NCI-H2171 (cell line): ENCODE measurements around the gene APBA2.

Source experiments
- DNase-seq: peaks from one replicate; lab custom pipeline; 2025; lab: John Stamatoyannopoulos, UW

Gene APBA2

GRCh38 chr15:29120593-29121368 lies 235.0 kb downstream of the APBA2 start:
- DNase-seq = no peak

GRCh38 chr15:29121369-29121656 lies 235.5 kb downstream of the APBA2 start:
- DNase-seq = no peak

DNA sequence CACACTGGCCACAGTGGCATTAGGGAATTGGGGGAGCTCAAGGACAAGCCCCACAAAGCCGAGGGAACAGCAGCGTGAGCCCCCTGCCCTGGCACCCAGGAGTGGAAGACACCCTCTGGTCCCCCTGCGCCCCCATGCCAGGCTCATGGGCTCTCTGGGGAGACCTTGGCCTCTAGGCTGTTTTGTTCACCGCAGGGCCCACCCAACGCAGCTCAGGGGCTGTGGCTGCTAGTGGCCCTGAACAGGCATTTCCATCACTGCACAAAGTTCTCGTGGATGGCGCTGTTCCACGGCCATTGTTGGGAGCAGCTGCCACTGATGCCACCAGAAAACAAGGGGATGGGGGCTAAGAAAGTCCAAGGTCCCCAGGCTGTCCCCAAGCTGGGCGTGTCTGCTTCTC lies 236.1 kb downstream of the APBA2 start:
- DNase-seq = no peak

GRCh38 chr15:29122506-29122905 lies 236.7 kb downstream of the APBA2 start:
- no peak for DNase-seq

DNA sequence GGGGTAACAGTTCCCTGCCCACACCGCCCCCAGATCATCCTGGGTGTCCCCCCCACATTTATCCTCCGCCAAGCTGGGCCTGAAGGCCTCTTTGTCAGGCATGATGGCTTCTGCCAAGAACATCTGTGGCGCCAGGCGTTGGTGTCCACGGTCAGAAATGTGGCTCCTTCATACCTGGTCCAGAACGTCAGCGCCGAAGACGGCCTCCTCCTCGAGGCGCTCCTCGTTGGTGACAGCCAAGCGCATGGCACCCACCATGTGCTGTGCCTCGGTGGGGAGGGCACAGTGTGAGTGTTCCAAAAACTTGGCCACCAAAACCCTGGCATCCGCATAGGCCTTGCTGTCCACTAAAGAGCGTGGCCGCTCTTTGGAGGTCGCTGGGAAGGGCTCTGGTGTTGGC lies 237.4 kb downstream of the APBA2 start:
- no peak for DNase-seq

DNA sequence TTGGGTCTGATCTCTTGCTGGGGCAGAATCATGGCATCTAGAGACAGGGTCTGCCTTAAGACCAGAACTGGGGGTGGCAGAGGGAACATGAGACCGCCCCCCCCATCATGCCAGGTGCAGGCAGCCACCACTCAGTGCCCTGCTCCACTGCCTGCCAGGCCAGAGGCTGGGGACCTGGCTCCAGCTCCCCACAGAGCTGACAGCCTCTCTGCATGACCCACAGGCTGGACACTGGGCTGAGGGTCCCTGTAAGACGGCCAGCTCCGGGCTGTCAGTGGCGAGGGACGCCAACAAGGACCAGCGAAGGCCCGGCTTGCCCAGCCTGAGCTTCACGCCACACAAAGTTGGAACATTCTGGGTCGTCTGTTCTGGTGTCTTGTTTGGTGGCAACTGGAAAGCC lies 238.2 kb downstream of the APBA2 start:
- no peak for DNase-seq

GRCh38 chr15:29124581-29125381 lies 239.0 kb downstream of the APBA2 start:
- DNase-seq = no peak

- DNase-seq = no peak
Measured at GRCh38 chr15:29125382-29126207, 239.8 kb downstream of the APBA2 start.

- DNase-seq = no peak
Measured at GRCh38 chr15:29126208-29126536, 240.4 kb downstream of the APBA2 start.

DNA sequence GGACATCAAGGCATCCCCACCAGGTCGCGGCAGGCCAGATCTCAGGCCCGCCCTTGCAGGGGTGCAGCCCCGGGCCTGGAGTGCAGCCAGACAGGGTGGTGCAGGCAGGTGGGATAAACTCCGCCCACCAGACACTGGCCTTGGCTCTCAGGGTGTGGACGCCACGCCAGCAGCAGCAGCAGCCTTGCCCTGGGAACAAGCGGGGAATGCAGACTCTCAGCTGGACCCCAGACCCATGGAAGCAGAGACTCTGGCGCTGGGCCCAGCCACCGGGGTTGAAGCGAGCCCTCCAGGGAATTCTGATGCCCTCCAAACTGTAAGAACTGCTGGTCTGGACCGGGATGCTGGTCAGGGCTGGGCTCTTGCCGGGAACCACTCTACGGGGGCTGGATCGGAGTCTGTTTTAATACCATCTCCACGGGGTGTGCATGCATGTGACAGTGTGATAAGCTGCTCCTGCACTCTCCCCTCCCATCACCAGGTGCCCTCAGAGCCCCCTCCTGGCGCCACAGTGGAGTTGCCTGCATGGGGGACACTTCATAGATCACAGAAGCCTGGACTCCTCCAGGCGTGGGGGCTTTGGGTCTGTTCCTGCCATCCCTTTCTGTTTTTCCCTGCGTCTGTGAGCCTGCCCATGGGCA lies 241.2 kb downstream of the APBA2 start:
- no peak for DNase-seq

DNA sequence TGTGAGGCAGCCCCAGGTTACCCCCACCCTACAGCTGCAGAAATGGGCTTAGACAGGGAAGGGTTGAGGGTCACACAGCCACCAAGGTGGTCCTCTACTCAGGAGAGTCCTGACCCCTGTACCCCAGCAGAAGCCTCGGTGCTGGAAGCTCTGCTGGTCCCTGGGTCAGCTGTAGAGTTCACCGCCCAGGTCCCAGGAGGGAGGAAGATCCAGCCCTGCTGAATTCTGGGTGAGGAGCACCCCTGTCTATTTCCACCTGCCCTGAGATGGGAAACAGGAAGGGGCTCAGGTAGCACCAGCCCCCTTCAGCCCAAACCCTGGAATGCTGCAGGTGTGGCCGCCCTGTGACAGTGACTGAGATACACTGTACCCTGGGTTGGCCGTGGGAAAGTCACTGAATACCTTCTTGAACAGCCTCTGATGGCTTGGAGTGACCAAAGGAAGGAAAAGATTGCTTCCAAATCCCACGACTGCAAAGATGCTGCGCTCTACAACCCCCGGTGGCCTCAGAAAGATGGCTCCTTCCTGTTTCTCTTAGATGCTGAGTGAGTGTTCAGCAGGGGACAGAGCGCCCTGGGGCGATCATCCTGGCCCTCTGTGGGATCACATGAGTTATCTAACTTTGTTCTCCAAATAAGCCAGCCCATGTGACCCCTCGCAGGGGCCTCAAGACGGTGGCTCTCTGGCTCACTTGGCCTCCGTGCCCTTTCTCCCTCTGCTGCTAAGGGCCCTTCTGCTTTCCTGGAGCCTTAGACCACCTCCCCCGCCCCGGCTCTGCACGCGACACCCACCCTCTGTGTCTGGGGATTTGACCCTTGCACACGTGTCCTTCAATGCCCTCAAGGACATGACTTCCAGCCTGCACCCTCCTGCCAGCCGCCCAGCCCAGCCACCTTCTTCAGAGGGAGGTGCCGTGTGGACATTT lies 242.0 kb downstream of the APBA2 start:
- DNase-seq = no peak

GRCh38 chr15:29128671-29129070 lies 242.9 kb downstream of the APBA2 start:
- DNase-seq = no peak

DNA sequence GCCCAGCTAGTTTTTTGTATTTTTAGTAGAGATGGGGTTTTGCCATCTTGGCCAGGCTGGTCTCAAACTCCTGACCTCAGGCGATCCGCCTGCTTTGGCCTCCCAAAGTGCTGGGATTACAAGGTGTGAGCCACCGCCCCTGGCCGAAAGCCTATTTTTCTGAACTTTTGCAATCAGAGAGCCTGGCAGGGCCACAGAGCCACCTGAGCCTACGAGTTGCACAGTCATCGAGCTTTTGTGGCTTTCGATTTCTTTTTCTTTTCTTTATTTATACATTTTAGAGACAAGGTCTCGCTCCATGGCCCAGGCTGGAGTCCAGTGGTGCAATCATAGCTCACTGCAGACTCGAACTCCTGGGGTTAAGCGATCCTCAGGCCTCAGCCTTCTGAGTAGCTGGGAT lies 243.4 kb downstream of the APBA2 start:
- no peak for DNase-seq

DNA sequence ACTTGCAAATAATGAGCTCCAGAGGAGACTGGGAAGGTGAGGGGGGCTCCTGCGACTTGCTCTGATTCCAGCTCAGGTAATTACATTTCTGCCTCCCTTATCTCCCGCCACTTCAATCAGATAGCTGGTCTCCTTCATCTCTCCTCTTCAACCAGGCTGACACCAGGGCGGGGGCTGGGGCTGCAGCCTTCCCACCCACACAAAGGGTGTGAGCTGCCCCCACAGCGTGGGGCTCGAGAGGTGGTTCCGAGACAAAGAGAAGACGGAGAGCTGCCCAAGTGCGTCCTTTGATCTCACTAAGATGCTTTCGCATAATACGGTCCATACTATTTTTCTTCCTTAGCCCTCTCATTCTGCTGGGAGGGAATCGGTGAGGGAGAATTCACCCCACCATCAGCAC lies 244.2 kb downstream of the APBA2 start:
- no peak for DNase-seq

DNA sequence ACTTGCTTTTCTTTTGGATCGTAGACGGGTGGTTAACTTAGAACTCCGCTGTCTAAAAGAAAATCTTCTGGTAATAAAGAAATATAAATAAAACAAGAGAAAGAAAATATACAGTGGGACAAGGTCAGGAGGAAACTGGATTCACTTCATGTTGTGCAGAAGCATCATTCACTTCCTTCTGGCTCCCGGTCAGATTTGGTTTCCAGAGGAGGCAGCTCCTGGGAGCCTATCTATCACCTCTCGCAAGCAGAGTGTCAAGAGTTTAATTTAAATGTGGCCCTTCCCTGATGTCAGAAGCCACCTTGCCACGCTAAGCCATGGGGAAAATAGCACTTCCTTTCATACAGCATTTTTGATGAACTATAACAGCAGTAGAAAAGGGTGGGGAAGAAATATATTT lies 244.7 kb downstream of the APBA2 start:
- no peak for DNase-seq

DNA sequence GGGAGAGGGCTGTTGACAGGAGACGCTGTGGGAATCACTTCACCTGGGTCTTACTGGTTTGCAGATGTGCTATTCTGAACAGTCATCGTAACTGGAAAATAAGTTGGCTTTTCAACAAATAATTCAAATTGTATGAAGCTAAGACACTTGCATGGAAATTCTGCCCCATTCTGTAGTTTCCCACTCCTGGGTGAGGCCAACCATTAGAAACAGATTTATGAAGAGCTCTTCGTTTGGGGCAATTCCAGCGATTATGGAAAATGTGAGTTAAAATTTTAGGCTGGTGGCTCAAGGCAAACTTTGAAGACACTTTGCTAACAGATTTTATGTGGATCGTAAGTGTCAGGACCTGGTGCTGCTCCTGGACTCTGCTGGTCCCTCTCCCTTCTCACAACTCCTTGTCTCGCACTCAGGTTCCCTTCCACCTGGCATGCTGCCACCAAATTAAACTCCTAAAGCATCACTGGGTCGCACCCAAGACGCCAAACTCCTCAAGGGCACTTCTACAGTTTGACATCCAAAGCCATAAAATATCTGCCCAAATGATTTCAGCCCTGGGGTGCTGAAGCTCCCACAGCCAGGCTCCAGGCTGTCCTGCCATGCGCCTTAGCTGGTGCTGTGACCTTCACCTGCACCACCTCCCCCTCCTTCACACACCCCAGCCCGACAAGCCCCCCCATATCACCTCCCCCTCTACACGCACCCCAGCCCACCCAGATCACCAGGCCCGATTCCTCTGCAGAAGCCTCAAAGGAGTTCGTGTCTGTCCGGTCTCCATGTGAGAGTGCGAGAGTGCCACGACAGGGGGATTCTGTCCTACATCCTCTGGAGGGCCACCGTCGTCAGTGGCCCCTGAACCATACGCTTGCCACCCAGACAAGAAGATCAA lies 245.4 kb downstream of the APBA2 start:
- DNase-seq = no peak

GRCh38 chr15:29131840-29132420 lies 246.2 kb downstream of the APBA2 start:
- DNase-seq = no peak

DNA sequence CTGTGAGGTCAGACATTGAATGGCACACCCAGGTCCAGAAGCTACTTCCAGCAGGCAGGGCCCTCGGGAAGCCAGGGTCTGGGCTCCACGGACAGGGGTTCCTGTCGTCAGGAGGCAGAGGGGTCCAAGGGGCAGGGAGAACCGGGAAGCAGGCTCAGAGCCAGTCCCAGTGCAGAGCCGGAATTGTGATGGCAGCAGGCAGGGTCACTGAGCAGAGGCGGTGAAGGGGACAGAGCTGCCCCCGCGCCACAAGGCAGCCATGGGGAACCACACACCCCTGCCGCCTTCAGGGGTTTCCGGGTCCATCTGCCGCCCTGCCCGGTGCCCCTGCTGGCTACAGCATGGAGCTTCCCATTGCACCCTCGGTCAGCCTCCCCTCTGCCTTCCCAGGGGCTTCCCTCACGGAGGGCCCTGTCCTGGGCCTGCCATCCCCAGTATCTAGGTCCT lies 247.0 kb downstream of the APBA2 start:
- no peak for DNase-seq

DNA sequence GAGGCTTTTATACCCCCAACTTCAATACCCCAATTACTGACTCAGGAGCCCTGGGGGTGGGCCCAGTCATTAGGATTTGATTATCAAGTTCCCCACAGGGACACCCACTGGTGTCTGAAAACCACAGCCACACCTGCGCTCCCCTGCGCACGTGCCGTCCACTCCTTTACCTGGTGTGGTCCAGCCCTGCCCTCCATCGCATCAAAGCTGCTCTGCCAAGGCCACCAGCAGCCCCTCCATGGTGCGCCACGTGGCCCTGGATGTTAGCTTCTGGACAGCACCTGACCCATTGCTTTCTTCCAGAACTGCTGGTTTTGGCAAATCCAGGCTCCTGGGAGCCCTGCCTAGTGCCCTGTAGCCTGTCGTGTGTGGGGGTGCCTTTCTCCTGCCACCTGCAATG lies 247.5 kb downstream of the APBA2 start:
- no peak for DNase-seq

GRCh38 chr15:29133791-29134190 lies 248.0 kb downstream of the APBA2 start:
- no peak for DNase-seq
